Heart right ventricle (tissue), 16 donors: Measurements from ENCODE around the gene MALT1. TPM values are rescaled to one million over a fixed set of nuclear protein-coding genes. Genes with fewer than 3 reads are reported as not detected.

Experiments used
- ATAC-seq, 8 donors: fragments of 200-7000 bp; cut with Tn5 transposase; one replicate each; pipeline ENCODE4 v1.9.1; 2020; ENCODE audit warnings: mild to moderate bottlenecking in 8 of 8, moderate library complexity in 8 of 8, moderate number of reproducible peaks in 1 of 8
- DNase-seq, 2 donors: peaks; one replicate each; pipeline ENCODE4 v3.0.0-alpha.2; 2020
- H3K27ac ChIP-seq, 10 donors: fragments of 200-600 bp; sonication (generic) in 2 of 10; one replicate each; pipeline versions ENCODE4 v1.5.0 to v1.8.0; 2020 to 2022; ENCODE audit warnings: mild to moderate bottlenecking in 3 of 10
- H3K27me3 ChIP-seq, 7 donors: fragments of 200-600 bp; one replicate each; pipeline ENCODE4 v1.8.0; 2021 to 2022; ENCODE audit warnings: mild to moderate bottlenecking in 2 of 7
- H3K36me3 ChIP-seq, 9 donors: fragments of 200-600 bp; sonication (generic) in 1 of 9; one replicate each; pipeline versions ENCODE4 v1.5.0 to v1.8.0; 2020 to 2022; ENCODE audit warnings: mild to moderate bottlenecking in 2 of 9
- H3K4me1 ChIP-seq, 9 donors: fragments of 200-600 bp; sonication (generic) in 1 of 9; one replicate each; pipeline versions ENCODE4 v1.5.0 to v1.8.0; 2020 to 2022; ENCODE audit warnings: mild to moderate bottlenecking in 4 of 9
- H3K4me3 ChIP-seq, 10 donors: fragments of 200-600 bp; sonication (generic) in 2 of 10; one replicate each; pipeline versions ENCODE4 v1.5.0 to v1.8.0; 2020 to 2022; ENCODE audit warnings: mild to moderate bottlenecking in 7 of 10, moderate library complexity in 2 of 10
- H3K9me3 ChIP-seq, 11 donors: fragments of 200-600 bp in 10 of 11; sonication (generic) in 2 of 11; one replicate each; pipeline versions ENCODE4 v1.5.0 to v1.8.0; 2013 to 2022; ENCODE audit warnings: mild to moderate bottlenecking in 2 of 11, control low read depth in 1 of 11, moderate library complexity in 1 of 11
- WGBS, 2 donors: extraction: QIAGEN DNeasy Blood & Tissue Kit; methylation state at CpG; one replicate each; pipeline ENCODE4 v1.1.7; 2013; ENCODE audit warnings: inconsistent platforms in 1 of 2; 5-methylcytosine and 5-hydroxymethylcytosine counted together
- intact Hi-C, 10 donors: fragments of 100-400 bp; cut with DNase I; formaldehyde crosslinking; loops; one replicate each; pipeline versions ENCODE4 v1.11.1 to v1.14.2; 2022
- polyA plus RNA-seq, 2 donors: library from polyadenylated mRNA; stranded (reverse); fragments of 200-250 nt; gene quantifications; one replicate each; pipeline ENCODE4 v1.2.3, GENCODE V29; 2013
- total RNA-seq, 10 donors: library from RNA; stranded (reverse); fragmentation: NEBNext Ultra II Directional in 3 of 10; extraction: Animal tissue kit (Norgen Biotek cat#: 25700) in 3 of 10; gene quantifications; one replicate each; pipeline versions ENCODE4 v1.2.1 to v1.2.4, GENCODE V29; 2021 to 2023
- TF ChIP-seq, protein P1 (sequence below), 9 donors: fragments of 200-600 bp; sonication (generic) in 2 of 9; IDR thresholded peaks; one replicate each; pipeline versions ENCODE4 v1.5.0 to v1.8.0; 2021 to 2022; ENCODE audit warnings: antibody characterized with exemption in 9 of 9, mild to moderate bottlenecking in 5 of 9, moderate library complexity in 1 of 9
- donor health status: Arrhythmogenic right ventricular cardiomyopathy.
- donor health status: ischemic (EF 13 %, LVEDD 7.1; RV severe dilation, severe dysfunction).
- donor health status: healthy with polysubstance abuse.
- donor health status: DM: no; HTN: yes; CAD: no.
- donor health status: DM: no; HTN: no; CAD: no.
- donor health status: ischemic (EF 25% LVEDD 6.9; RV normal size, moderate dysfunction).
- donor health status: ischemic (EF 25% LVEDD 5.7; RV mildly dilated, moderate dysfunction).
- donor health status: healthy.
- donor health status: DM: yes; HTN: yes; CAD: no.
- donor health status: Ischemic cardiomyopathy.
- donor health status: ischemic (EF 35%, LVEDD 5.7; RV mildly dilated, moderate dysfunction).
- donor health status: nonischemic (EF 11% LVEDD 7.7; RV severe dilation, severe dysfunction).
- donor health status: DM: yes; HTN: yes; CAD: no.
- donor health status: PGD.
- donor health status: ischemic (EF 29% LVEDD 5.4; RV normal size, mild dysfunction).
- donor health status: nonischemic (EF 23%, LVEDD 6.1; RV moderate dilation, normal function).

The MALT1 gene
- total and polyA plus RNA-seq, 12 donors: 4.4 to 20.0 (median 10.6) TPM

DNA sequence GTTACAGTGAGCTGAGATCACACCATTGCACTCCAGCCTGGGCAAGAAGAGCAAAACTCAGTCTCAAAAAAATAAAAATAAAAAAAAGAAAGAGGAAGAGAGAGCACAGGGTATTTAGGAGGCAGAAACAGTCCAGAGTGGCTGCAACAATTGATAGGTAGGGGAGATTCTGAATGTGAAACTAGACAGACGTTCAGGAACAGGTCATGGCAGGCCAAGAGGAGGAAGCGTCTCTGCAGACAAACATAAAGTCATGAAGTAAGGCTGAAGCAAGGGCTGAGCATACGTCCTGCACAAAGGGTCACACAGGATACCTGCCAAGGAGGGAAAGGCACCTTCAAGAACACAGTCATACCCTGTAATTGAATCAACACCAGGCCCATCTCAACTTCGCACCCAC lies 129.3 kb downstream of the MALT1 start:
- ATAC-seq (no peak), DNase-seq (no peak)
- H3K36me3 ChIP-seq: no peaks in the 10 kb centered on the region
- H3K4me1 ChIP-seq: no peaks in the 10 kb centered on the region
- H3K4me3 ChIP-seq: no peak overlapping the region
- H3K27ac ChIP-seq: no peak overlapping the region
- H3K9me3 ChIP-seq: peaks cover 0 to 9% (median 0%) of the 10 kb centered on the region in 11 donors
- intact Hi-C loops: no loop called here
- WGBS, 2 donors: 68 to 73% methylated on average over 4 of the region's 4 CpGs
- H3K27me3 ChIP-seq: no peaks in the 10 kb centered on the region
- TF ChIP-seq, protein P1, sequence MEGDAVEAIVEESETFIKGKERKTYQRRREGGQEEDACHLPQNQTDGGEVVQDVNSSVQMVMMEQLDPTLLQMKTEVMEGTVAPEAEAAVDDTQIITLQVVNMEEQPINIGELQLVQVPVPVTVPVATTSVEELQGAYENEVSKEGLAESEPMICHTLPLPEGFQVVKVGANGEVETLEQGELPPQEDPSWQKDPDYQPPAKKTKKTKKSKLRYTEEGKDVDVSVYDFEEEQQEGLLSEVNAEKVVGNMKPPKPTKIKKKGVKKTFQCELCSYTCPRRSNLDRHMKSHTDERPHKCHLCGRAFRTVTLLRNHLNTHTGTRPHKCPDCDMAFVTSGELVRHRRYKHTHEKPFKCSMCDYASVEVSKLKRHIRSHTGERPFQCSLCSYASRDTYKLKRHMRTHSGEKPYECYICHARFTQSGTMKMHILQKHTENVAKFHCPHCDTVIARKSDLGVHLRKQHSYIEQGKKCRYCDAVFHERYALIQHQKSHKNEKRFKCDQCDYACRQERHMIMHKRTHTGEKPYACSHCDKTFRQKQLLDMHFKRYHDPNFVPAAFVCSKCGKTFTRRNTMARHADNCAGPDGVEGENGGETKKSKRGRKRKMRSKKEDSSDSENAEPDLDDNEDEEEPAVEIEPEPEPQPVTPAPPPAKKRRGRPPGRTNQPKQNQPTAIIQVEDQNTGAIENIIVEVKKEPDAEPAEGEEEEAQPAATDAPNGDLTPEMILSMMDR (IDR thresholded peaks at IDR 0.05): no peak

DNA sequence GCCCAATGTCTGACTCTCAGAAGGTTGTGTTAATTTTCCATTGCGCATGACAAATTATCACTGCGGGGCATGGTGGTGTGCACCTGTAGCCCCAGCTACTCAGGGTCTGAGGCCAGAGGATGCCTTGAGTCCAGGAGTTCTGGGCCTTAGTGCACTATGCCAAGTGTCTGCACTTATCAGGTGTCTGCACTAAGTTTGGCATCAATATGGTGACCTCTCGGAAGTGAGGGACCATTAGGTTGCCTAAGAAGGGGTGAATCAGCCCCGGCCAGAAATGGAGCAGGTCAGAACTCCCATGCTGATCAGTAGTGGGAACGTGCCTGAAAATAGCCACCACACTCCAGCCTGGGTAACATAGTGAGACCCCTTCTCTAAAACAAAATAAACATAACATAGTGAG lies 131.7 kb downstream of the MALT1 start:
- intact Hi-C loops: no loop called here

DNA sequence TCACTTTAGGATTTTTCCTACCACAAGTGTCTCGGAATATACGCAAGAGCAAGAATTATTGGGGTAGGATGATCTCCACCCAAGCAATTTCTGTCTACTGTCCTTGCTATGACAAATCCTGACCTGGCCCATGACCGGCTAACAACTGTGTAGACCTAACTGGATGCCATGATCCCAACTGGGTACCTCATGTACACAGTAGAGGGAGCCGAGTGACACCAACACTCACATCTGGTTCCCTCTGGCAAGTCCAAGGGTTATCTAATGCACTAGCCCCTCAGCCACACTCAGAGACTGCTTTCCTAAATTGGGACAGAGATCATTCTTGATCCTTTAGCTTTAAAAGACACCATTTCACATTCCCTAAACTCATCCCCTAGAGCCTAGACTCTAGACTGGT lies 132.7 kb downstream of the MALT1 start:
- Histone ChIP-seq H3K36me3 (no peaks in the 10 kb centered on the region), H3K27ac (no peak overlapping the region), H3K4me3 (no peak overlapping the region), H3K9me3 (peaks cover 0 to 9% (median 0%) of the 10 kb centered on the region in 11 donors), H3K4me1 (no peaks in the 10 kb centered on the region), H3K27me3 (no peaks in the 10 kb centered on the region)
- 97 to 98% methylated on average over 4 of the region's 4 CpGs for WGBS, 2 donors
- intact Hi-C loops: no loop called here
- ATAC-seq (no peak), DNase-seq (no peak)
- TF ChIP-seq, protein P1 (IDR thresholded peaks at IDR 0.05): no peak

More for the DNA sequence above, 131.7 kb downstream of the MALT1 start:
- Histone ChIP-seq H3K9me3 (peaks cover 0 to 9% (median 0%) of the 10 kb centered on the region in 11 donors), H3K27me3 (no peaks in the 10 kb centered on the region), H3K27ac (no peak overlapping the region), H3K4me1 (no peaks in the 10 kb centered on the region), H3K4me3 (no peak overlapping the region), H3K36me3 (no peaks in the 10 kb centered on the region)
- TF ChIP-seq, protein P1 (IDR thresholded peaks at IDR 0.05): no peak
- 73 to 86% methylated on average over 5 of the region's 5 CpGs for WGBS, 2 donors
- DNase-seq: no peak
- peak in 1 of 8 donors; percentile 63 for ATAC-seq

Other genes with a start within 250 kb of the MALT1 start
- 100 to 1,000 TPM; 166 to 271 (median 216) TPM for gene ALPK2, start 42.4 kb upstream of the MALT1 start, total RNA-seq
- gene ALPK2, start 42.4 kb upstream of the MALT1 start, polyA plus RNA-seq: 10 to 100 TPM in 1 of 2 donors, 1 to 10 TPM in 1; 7.8 to 39.5 TPM
- 10 to 100 TPM; 53.4 to 71.4 (median 66.8) TPM for gene ZNF532, start 193.4 kb downstream of the MALT1 start, total RNA-seq
- gene ZNF532, start 193.4 kb downstream of the MALT1 start, polyA plus RNA-seq: 10 to 100 TPM; 13.8 to 26.0 TPM